Measurements from ENCODE around the gene TPM1.

TPM1 gene

GRCh38 chr15:63043335-63044076, 959 bp downstream of the TPM1 start:
- DNase-seq, result peak in 1 of 2 experiments; percentile 44

DNA sequence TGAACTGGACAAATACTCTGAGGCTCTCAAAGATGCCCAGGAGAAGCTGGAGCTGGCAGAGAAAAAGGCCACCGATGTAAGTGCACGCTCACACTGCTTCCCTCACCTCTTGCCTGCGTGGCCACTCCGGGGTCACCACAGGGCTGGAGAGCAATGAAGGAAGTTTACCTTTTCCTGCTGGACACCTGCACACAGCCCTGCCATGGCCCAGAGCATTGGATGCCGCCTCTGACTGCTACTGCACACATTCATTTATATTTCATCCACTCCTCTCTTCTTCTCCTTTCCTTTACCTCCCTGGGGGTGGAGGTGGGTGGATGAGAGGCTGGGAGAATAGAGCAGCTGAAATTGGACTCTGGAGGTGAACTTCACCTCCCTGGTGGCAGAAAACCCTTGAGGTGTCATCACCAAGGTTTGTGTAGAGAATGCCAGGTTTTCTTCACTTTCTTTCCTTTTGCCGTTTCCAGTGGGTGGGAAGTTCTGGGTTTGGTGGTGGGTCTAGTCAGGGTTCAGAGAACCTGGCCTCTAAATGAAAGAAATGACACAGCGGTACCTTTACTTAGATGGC, 1.6 kb downstream of the TPM1 start:
- DNase-seq, result no peak

GRCh38 chr15:63044645-63045464, 2.3 kb downstream of the TPM1 start:
- DNase-seq, result no peak

GRCh38 chr15:63045465-63045840, 2.9 kb downstream of the TPM1 start:
- DNase-seq, result no peak

- DNase-seq, result no peak
Observed at GRCh38 chr15:63045879-63046278, 3.3 kb downstream of the TPM1 start.

DNA sequence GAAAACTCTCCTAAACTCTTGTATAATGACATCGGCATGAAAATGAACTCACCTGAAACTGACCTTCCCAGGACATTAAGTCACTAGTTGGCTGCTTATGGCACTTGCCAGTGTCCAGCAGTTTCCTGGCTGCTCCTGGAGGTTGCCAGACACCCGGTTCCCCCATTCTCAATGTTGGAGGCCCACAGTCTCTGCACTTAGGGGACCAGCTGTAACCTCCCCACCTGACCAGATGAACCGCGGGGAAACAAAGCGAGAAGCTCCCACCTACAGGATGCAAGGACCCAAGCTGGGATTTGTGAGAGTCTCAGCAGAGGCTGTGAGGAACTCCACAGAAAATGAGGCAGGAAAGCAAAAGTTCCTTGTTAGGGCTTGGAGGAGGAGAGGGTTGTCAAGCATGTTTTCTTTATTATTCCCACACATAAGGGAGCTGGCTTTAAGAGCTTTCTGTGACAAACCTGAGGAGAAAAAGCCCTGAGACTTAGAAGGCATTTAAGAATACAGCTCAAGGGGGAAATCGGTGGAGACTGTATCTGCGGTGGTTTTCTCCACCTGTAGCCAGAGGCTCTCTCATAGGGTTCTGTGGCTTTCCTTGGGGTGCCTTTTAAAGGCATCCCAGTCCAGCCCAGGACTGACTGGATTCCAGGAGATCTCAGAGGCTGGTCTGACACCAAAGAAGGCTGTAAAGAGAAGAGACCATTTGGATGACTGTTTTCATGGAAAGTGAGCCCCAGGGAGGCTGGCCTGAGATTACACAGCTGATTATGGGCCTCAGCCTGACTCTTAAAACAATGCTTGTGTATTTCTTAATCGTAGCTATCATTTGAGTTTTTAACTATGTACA, 4.6 kb downstream of the TPM1 start:
- no peak for DNase-seq

DNA sequence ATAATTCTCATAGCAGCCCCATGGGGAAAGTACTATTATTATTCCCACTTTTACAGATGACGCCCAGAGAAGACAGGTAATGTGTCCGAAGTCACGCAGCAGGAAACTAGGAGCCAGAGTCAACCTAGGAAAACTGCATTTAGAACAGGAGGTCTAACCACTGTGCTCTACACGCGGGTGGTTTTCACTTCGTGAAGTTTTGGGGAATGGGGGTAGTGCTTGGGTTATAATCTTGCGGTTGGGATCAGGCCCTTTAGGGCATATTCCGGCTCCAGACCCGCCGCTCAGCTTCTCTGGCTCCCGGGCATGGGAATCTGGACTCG, 5.2 kb downstream of the TPM1 start:
- DNase-seq, result no peak

- DNase-seq, result peak; percentile 95 to 97
Observed at GRCh38 chr15:63048115-63048775, 5.7 kb downstream of the TPM1 start.

DNA sequence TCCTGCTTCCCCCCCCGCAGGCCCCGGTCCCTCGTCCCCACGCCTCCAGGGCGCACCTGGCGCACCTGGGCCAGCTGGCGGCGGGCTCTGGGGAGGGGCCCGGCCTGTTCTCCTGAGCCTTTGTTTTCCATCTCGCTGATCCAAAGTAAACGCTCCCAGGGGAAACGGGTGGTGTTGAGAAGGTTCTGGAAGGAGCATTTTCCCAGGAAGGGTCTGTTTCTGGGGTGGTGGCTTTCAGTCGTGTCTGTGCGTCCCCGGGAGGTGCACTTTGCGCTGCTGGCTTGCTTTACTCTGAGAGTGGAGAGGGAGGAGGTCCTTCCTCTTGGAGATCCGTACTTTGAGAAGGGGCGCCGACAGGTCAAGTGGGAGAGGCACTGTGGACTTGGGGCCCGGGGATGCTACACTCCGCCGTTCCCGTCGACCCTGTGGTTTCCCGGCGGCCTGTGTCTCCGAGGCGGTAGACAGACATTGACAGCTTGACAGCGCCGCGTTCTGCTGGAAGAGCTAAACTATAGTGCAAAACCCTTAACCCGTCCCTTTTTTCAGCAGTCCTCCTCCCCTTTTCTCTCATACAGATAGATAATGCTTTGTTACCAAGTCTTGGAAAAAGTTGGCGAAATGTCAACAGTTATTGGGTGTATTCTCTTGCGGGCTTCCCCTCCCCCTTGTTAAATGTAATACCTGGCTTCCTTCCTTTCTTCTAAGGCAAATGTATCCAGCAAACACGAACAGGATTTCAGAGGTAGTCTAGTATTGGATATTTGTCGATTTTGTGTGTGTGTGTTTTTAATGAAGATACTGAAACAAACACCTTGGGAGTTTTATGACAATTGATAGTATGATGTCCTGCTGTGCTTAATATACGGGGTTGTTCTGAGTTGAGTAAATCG, 6.5 kb downstream of the TPM1 start:
- DNase-seq, result peak; percentile 39 to 72

GRCh38 chr15:63049783-63050371, 7.3 kb downstream of the TPM1 start:
- no peak for DNase-seq

GRCh38 chr15:63050731-63051155, 8.2 kb downstream of the TPM1 start:
- DNase-seq, result no peak

DNA sequence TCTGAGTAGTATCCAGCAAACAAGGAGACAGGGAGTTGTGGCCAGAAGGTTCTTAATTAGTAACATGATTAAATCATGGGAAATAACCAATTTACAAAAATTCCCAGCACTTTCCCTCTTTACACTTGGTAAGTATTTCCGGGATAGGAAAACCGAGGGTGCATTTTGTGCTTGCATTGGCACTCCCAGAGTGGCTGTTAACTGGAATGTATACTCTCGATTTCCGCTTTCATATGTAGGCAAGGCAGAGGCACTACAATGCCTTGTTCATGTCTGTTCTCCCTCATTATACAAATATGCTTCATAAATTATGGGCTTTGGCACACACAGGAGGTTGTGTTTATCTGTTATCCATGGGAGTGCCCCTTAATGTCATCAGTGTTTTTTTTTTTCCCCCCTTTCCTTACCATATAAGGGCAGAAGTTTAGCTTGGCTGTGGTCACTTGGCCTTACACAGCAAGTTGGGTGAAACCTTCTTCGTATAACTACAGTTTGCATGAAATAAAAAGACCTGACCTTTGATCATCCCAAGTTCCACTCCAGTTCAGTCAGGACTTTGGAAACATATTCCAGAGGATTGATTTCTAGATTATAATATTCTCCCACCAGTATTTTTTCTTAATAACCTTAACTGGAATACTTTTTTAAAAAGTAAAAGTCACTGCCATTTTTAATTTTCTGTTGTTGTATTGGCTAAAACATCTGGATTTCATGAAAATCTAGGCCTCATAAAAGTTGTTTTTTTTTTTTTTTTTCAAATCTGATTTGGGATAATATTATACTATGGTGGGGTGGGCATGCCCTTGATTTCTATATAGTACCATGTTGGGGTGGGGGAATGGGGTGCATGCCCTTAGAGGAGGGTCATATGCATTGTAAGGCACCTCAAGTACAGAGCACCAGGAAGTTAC, 8.9 kb downstream of the TPM1 start:
- DNase-seq, result peak in 1 of 2 experiments; percentile 15

DNA sequence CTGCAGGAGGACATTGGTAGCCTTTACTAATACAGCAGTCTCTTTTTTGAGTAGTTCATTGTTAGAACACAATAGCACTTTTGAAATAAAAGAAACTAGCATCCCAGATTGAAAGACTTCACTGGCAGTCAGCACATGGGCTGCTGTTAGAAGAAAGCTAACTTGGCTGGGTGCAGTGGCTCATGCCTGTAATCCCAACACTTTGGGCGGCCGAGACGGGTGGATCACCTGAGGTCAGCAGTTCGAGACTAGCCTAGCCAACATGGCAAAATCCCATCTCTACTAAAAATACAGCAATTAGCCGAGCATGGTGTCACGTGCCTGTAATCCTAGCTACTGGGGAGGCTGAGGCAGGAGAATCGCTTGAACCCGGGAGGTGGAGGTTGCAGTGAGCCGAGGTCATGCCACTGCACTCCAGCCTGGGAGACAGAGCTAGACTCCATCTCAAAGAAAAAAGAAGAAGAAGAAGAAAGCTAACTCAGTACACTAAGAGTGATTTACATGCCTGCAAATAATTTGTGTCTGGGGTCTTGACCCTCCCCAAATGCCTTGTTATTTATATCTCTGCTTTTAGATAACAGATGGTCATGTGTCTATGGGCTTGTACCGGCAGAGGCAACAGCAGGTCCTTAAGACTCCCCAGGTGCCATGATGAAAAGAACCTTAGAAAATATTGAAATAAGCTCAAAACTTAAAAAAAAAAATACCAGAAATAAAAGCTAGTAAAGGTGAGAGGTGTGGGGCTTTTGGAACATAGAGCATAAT, 9.7 kb downstream of the TPM1 start:
- peak; percentile 47 to 82 for DNase-seq

DNA sequence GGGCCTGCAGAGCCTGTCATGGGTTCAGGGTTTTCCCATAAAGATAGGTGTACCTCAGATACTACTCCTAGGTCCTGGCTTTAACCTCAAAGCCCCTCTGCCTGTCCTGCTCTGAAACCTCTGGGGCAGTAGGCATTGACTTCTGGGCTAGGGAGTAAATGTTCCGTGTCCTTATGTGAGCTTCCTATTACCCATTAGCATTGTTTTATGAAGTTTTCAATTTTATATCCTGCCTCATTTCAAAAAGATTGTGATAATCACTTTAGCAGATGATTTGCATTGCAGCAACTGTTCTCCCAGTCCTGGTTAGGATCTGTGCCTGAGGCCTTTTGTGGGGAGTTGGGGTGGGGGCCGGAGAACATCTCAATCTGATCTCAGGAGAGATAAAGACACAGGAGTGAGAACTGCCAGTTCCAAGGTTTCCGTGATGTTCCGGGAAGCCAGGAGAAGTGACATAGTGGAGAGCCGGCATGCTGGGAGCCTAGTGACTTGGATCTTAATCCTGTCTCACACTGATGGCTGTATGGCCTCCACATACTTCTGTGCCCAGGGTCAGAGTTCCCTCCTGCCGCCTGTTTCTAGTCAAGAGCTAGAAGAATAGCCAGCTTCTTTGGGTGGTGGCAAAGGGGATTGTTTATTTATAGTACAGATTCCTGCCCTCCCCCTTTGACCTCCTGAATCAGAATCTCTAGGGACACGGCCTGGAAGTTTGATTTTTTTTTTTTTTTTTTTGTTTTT, 10.6 kb downstream of the TPM1 start:
- peak in 1 of 2 experiments; percentile 55 for DNase-seq

DNA sequence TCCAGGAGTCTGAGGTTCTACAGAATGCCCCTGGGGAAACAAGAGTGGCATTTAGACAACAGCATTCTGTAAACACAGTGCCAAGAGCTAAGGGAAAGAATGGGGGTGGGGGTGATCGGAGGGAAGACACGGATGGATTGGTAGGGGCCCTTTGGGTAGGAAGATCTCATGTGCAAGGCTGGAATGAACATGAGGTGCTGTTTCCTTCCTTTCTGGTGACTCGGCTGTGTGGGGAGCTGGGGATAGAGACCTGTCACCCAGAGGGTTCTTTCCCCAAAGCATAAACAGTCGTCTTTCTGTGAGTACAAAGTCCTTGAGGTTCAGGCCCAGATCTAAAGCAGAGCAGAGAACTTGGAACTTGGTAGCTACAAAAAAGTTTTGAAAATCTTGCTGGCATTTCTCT, 11.7 kb downstream of the TPM1 start:
- no peak for DNase-seq

GRCh38 chr15:63054985-63055384, 12.4 kb downstream of the TPM1 start:
- peak; percentile 25 to 57 for DNase-seq

DNA sequence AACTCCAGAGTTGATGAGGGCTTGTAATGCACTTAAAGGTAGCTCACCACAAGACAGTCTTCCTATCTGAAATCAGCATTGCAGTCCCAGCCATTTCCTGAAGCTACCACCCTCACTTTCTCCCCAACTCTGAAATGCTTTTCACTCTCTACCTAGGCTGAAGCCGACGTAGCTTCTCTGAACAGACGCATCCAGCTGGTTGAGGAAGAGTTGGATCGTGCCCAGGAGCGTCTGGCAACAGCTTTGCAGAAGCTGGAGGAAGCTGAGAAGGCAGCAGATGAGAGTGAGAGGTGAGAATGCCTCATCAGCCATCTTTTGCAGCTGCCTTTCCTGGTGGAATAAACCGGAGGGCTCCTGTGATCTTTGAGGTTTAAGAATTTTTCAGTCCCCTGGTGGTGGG, 14.3 kb downstream of the TPM1 start:
- DNase-seq, result peak in 1 of 2 experiments; percentile 55

Data from NCI-H524 (cell line).